Stomach smooth muscle (tissue), 2 donors: ENCODE results near the gene PDE7B.
A peak's percentile ranks its signal among the peaks of the same experiment; 100 is the strongest.
"Not testable (repeated sequence)": the region's sequence is repeated elsewhere in the genome, so short reads cannot be mapped to it uniquely, and the experiment has no call there.

Experiments
- H3K27ac ChIP-seq: one replicate; pipeline ENCODE4 v1.7.0; 2013; ENCODE audit warnings: mild to moderate bottlenecking, low read length, inconsistent platforms
- H3K27me3 ChIP-seq, 2 donors: one replicate each; pipeline ENCODE4 v1.7.0; 2013; ENCODE audit warnings: low read length in 2 of 2; ENCODE audit not compliant: insufficient read depth in 2 of 2, control insufficient read depth in 1 of 2
- H3K36me3 ChIP-seq, 2 donors: one replicate each; pipeline ENCODE4 v1.7.0; 2013; ENCODE audit warnings: low read length in 2 of 2; ENCODE audit not compliant: control insufficient read depth in 2 of 2, insufficient read depth in 2 of 2
- H3K4me1 ChIP-seq: one replicate; pipeline ENCODE4 v1.7.0; 2013; ENCODE audit warnings: low read length; ENCODE audit not compliant: control insufficient read depth, insufficient read depth
- H3K4me3 ChIP-seq, 2 donors: one replicate each; pipeline ENCODE4 v1.7.0; 2013; ENCODE audit warnings: low read length in 2 of 2
- H3K9ac ChIP-seq, 2 donors: one replicate each; pipeline ENCODE4 v1.7.0; 2013; ENCODE audit warnings: low read length in 2 of 2, mild to moderate bottlenecking in 1 of 2
- H3K9me3 ChIP-seq, 2 donors: one replicate each; pipeline ENCODE4 v1.7.0; 2013; ENCODE audit warnings: low read length in 2 of 2; ENCODE audit not compliant: control insufficient read depth in 2 of 2
- donor health status: healthy.
- donor health status: Pancreatic carcinoma.

The PDE7B gene

DNA sequence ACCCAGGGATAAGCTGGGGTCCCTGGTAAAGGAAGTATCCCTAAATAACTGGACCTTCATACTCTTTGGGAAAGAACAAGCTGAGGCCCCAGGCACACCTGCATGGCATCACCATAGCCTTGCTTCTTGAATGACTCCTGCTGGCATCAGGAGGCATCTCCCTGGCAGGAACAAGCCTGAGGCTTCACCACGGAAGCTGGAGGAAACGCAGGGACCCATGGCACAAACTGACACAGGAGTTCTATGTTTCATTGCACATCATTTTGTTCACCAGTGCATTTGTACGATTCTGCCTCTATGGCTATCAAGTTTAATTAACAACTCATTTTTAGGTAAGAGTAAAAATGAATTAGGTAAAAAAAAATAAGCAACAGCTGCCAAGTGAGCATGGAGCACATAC is 619 bp upstream of the PDE7B start:
- H3K4me3 ChIP-seq: peak overlapping the region; percentile 59 to 74
- H3K4me1 ChIP-seq: peaks cover 4% of the 10 kb centered on the region
- peak overlapping the region; percentile 62 for H3K27ac ChIP-seq
- H3K9ac ChIP-seq: peak overlapping the region; percentile 19 to 42
- H3K27me3 ChIP-seq: no peaks in the 10 kb centered on the region
- no peaks in the 10 kb centered on the region for H3K9me3 ChIP-seq
- no peaks in the 10 kb centered on the region for H3K36me3 ChIP-seq

DNA sequence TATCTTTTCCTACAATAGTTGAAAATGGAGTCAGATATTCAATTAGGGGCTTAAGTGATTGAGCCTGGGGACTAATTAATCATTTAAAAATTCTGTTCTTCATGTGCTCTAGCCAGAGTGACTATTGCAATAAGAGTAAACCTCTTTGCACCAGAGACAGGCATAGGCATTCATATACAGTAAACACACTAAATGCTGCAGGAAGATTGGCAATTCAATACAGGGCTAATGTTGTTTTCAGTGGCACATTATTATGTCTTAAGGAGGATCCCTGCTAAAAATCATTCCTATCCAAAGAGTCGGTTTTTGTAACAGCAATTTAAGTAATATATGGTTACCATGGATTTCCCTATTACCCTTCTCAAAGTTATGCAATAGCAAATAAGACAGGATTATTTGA is 1.2 kb downstream of the PDE7B start:
- Histone ChIP-seq H3K36me3 (no peaks in the 10 kb centered on the region), H3K9ac (peak overlapping the region; percentile 42 to 65), H3K27ac (no peak overlapping the region), H3K9me3 (no peaks in the 10 kb centered on the region), H3K27me3 (no peaks in the 10 kb centered on the region), H3K4me3 (peak overlapping the region; percentile 59 to 74), H3K4me1 (peaks cover 4% of the 10 kb centered on the region)

DNA sequence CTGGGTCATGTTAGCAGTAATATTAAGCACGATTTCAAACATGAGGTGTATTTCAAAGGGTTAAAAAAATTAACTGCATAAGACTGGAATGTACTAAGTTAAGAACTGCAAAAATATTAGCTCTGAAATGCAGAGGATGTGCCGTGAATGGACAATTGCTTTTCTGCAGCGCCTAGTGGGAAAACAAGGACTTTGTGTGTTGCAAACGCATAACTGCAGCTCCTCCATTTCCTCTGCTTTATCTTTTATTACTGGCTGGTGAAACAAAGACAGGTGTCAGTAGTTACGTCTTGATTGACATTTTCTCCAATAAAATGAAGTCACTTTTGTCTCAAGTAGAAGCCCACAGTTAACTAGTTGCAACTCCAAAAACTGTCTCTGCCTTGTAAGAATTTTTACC is 1.7 kb downstream of the PDE7B start:
- H3K36me3 ChIP-seq: no peaks in the 10 kb centered on the region
- H3K27ac ChIP-seq: no peak overlapping the region
- H3K9me3 ChIP-seq: no peaks in the 10 kb centered on the region
- peak overlapping the region in 1 of 2 donors; percentile 65 for H3K9ac ChIP-seq
- H3K27me3 ChIP-seq: no peaks in the 10 kb centered on the region
- H3K4me1 ChIP-seq: peaks cover 4% of the 10 kb centered on the region
- peak overlapping the region; percentile 59 to 74 for H3K4me3 ChIP-seq

DNA sequence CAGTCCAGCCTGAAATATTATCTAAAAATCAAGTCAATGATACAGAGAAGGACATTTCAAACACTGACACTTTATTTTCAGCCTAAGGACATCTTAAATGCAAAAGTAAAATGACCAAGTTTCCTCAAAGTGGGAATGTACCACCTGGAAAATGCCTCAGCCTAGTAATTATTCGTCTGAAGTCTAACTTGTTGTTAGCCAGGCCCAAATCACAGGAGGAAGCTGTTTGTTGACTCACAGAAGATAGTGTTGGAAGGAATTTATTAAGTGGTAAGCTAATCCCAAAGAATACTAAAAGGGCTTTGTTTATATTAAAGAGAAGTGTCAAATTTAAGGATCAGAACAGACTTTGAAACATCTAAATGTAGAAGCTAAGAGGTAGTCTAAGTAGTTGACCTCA is 2.5 kb downstream of the PDE7B start:
- Histone ChIP-seq H3K4me3 (peak overlapping the region; percentile 12 to 23), H3K4me1 (peaks cover 4% of the 10 kb centered on the region), H3K27ac (peak overlapping the region; percentile 1), H3K36me3 (no peaks in the 10 kb centered on the region), H3K27me3 (no peaks in the 10 kb centered on the region), H3K9ac (no peak overlapping the region), H3K9me3 (no peaks in the 10 kb centered on the region)

DNA sequence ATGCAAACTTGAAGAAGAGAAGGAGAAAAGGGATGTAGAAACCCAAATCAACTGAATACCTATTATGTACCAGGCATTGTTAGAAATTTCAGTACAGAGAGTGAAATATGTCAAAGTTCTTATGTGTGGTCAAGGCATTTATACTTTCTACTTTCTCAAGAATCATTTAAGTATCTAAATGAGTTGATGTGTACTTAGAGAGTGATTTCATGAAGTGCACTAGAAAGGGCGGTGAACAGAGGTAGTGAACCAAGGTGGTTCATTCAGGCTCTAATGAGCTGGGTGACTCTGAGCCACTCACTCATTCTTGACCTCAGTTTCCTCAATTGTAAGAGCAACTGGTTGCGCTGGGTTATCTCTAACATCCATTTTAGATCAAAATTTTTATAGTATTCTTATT is 3.3 kb downstream of the PDE7B start:
- Histone ChIP-seq H3K4me3 (peak overlapping the region; percentile 12 to 40), H3K9ac (no peak overlapping the region), H3K27ac (no peak overlapping the region), H3K9me3 (no peaks in the 10 kb centered on the region), H3K4me1 (peaks cover 4% of the 10 kb centered on the region), H3K27me3 (no peaks in the 10 kb centered on the region), H3K36me3 (no peaks in the 10 kb centered on the region)

DNA sequence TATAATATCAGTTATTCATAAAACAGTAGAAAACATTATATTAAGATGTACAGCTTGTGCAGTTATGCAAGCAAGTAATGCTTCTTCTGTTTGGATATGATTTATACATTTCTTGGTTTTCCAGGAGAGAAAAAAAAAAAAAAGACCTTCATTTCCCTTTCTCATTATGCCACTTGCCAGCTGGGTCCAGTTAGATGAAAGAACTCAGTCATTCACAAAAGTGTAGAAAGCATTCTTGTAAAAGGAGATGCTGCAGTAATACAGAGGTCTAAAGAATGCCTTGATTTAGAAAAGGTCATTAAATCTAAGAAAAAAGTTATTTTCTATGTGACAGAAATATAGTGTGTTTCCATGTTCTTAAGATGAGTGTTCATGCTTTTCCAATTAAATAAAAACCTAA is 7.4 kb downstream of the PDE7B start:
- H3K27ac ChIP-seq: no peak overlapping the region
- H3K9ac ChIP-seq: no peak overlapping the region
- no peaks in the 10 kb centered on the region for H3K36me3 ChIP-seq
- H3K4me3 ChIP-seq: no peak overlapping the region
- H3K9me3 ChIP-seq: no peaks in the 10 kb centered on the region
- no peaks in the 10 kb centered on the region for H3K27me3 ChIP-seq
- H3K4me1 ChIP-seq: no peaks in the 10 kb centered on the region

DNA sequence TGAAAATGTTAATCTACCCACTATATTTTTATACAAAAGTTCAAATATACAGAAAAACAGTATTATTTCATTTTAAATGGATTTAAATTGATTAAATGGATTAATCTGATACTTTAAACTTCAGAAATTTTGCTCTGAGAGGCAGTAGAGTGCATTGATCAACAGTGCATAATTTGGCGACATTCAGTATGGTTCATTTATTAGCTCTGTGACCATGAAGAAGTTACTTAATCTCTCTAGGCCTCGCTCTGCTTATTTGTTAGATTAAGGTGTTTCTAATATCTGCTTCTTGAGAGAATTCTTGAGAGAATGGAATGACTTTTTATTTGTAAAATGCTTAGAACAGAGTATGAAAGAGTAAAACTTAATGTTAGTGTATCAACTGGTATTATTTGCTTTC is 8.9 kb downstream of the PDE7B start:
- Histone ChIP-seq H3K4me1 (no peaks in the 10 kb centered on the region), H3K4me3 (no peak overlapping the region), H3K36me3 (no peaks in the 10 kb centered on the region), H3K27me3 (no peaks in the 10 kb centered on the region), H3K9me3 (no peaks in the 10 kb centered on the region), H3K27ac (no peak overlapping the region), H3K9ac (no peak overlapping the region)

DNA sequence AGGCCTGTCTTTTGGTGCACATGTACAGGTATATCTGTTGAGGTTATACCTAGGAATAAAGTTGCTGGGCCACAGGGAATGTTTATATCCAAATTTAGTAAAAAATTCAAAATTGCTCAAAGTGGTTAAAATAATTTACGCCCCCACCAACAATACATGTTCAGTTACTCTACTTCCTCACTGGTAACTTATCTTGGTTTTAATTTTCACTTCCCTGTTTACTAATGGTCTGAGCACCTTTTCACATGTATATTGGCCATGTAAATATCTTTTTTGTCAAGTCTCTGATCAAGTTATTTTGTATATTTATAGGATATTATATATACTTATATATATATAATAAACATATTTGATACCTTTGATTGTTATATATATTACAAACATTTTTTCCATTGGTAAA is 9.7 kb downstream of the PDE7B start:
- Histone ChIP-seq H3K4me3 (no peak overlapping the region), H3K36me3 (no peaks in the 10 kb centered on the region), H3K4me1 (no peaks in the 10 kb centered on the region), H3K27me3 (no peaks in the 10 kb centered on the region), H3K9ac (no peak overlapping the region), H3K9me3 (no peaks in the 10 kb centered on the region), H3K27ac (no peak overlapping the region)

DNA sequence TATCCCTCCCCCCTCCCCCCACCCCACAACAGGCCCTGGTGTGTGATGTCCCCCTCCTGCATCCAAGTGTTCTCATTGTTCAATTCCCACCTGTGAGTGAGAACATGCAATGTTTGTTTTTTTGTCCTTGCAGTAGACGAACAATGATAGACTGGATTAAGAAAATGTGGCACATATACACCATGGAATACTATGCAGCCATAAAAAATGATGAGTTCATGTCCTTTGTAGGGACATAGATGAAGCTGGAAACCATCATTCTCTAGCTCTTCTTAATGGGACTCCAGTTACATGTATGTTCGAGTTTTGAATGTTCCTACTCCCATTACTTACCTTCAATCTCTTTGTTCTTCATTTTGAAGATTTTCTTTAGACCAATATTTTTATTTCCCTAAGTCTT is 13.4 kb downstream of the PDE7B start:
- H3K36me3 ChIP-seq, H3K4me1 ChIP-seq, H3K9me3 ChIP-seq, H3K4me3 ChIP-seq, H3K27me3 ChIP-seq, H3K9ac ChIP-seq, H3K27ac ChIP-seq: not testable (repeated sequence)

DNA sequence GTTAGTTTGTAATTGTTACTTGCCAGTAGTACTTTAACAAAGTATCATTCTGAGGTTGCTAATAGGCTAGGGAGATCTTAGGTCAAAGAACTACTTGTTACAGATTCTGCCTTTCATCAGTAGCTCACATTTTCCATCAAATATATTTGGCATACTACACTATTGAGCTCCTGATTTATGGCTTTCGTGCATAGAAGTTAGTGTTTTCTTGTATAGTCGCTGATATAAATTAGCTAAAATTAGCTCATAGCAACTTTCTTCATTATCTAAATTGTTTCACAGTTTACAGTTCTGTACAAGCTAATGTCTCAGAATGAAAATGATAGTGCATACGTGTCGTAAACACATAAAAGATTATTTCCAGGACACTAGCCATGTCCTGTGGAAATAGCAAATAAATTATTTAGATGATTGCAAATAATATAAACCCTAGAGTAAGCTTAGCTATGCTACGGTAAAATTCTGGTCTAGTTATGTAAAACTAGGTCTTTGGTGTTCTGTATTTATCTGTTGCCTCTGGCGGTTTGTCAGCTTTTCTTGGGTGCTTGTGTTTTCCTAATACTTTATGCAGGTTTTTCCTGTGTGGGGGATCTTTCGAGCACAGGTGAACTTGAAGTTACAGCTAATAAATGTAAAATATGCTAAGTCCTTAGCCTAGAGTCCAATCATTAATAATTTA is 15.1 kb downstream of the PDE7B start:
- no peak overlapping the region for H3K9ac ChIP-seq
- no peaks in the 10 kb centered on the region for H3K36me3 ChIP-seq
- H3K4me1 ChIP-seq: no peaks in the 10 kb centered on the region
- no peaks in the 10 kb centered on the region for H3K27me3 ChIP-seq
- H3K27ac ChIP-seq: no peak overlapping the region
- no peaks in the 10 kb centered on the region for H3K9me3 ChIP-seq
- H3K4me3 ChIP-seq: peak overlapping the region in 1 of 2 donors; percentile 34

DNA sequence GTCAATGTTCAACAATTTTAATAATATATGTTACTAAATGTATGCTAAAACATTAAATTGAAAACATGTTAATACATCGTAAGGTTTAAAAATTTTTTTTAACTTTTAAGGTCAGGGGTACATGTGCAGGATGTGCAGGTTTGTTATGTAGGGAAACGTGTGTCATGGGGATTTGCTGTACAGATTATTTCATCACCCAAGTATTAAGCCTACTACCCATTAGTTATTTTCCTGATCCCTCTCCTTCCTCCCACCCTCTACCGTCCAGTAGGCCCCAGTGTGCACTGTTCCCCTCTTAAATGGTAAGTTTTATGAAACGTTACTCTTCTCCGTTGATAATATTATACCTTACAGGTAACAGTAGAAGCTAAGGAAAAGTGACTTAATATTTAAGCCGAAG is 15.8 kb downstream of the PDE7B start:
- no peaks in the 10 kb centered on the region for H3K9me3 ChIP-seq
- H3K27ac ChIP-seq: no peak overlapping the region
- no peaks in the 10 kb centered on the region for H3K4me1 ChIP-seq
- H3K9ac ChIP-seq: no peak overlapping the region
- no peaks in the 10 kb centered on the region for H3K36me3 ChIP-seq
- no peak overlapping the region for H3K4me3 ChIP-seq
- H3K27me3 ChIP-seq: no peaks in the 10 kb centered on the region
